H1 (cell line): Measurements from ENCODE around the gene BARX2. TPM values are rescaled to one million over a fixed set of nuclear protein-coding genes. Genes with fewer than 3 reads are reported as not detected.

Experiments
- ATF2 ChIP-seq: IDR thresholded peaks from 2 replicates; pipeline ENCODE4 v1.6.1; 2012; ENCODE audit warnings: low read length, inconsistent platforms
- CEBPB ChIP-seq: IDR thresholded peaks from 2 replicates; pipeline ENCODE4 v1.6.1; 2012; ENCODE audit warnings: low read depth, low read length
- CHD7 ChIP-seq: fragments of 300-600 bp; sonication (generic); IDR thresholded peaks from 2 replicates; pipeline ENCODE4 v1.7.1; 2012; ENCODE audit warnings: low read length, moderate library complexity, mild to moderate bottlenecking, inconsistent platforms; ENCODE audit not compliant: insufficient replicate concordance
- EP300 ChIP-seq, 2 experiments: IDR thresholded peaks; 1 replicate in 1 of 2; 2 replicates in 1 of 2; pipeline ENCODE4 v1.6.1; 2011 to 2012; ENCODE audit warnings: low read depth in 2 of 2, low read length in 2 of 2, mild to moderate bottlenecking in 2 of 2, borderline replicate concordance in 1 of 2, inconsistent platforms in 1 of 2, moderate library complexity in 1 of 2
- EZH2 ChIP-seq: fragments of 200-600 bp; sonication (generic); IDR thresholded peaks from 2 replicates; pipeline ENCODE4 v1.7.1; 2012; ENCODE audit warnings: low read depth, mild to moderate bottlenecking, moderate library complexity, low read length, inconsistent platforms; ENCODE audit not compliant: severe bottlenecking
- FOSL1 ChIP-seq: IDR thresholded peaks from 2 replicates; pipeline ENCODE4 v1.6.1; 2011; ENCODE audit warnings: mild to moderate bottlenecking, low read depth, low read length, moderate library complexity; ENCODE audit not compliant: insufficient read depth
- RAD21 ChIP-seq, 2 experiments: IDR thresholded peaks in 1 of 2; conservative IDR thresholded peaks in 1 of 2; 2 replicates each; pipeline ENCODE4 v1.6.1; 2011; ENCODE audit warnings: low read depth in 2 of 2, low read length in 2 of 2, improper control_type of control experiment in 1 of 2, inconsistent platforms in 1 of 2, mild to moderate bottlenecking in 1 of 2, moderate library complexity in 1 of 2
- polyA plus RNA-seq, 7 experiments: library from polyadenylated mRNA; depleted of rRNA in 3 of 7; stranded (reverse) in 5 of 7; unstranded in 2 of 7; fragments of >200 nt in 5 of 7; fragments of 200-250 nt in 2 of 7; gene quantifications; 1 replicate in 5 of 7; 2 replicates in 1 of 7; 4 replicates in 1 of 7; pipeline versions ENCODE4 v1.2.1 to v1.2.3, GENCODE V29; 2011 to 2013; ENCODE audit warnings: missing spikeins in 2 of 7, mixed read lengths in 2 of 7
- total RNA-seq: library from RNA; stranded (reverse); fragmentation: NEBNext Ultra II Directional; extraction: Animal tissue kit (Norgen Biotek cat#: 25700); gene quantifications from 2 replicates; pipeline ENCODE4 v1.2.1, GENCODE V29; 2021

BARX2 gene
- total and polyA plus RNA-seq, 2 of the 8 experiments (the other 6 are each of a cell fraction or from before 2014, with no cell fraction given), result not detected

- TF ChIP-seq CHD7 (no peak), FOSL1 (no peak), EP300 (IDR thresholded peaks at IDR 0.05; ENCODE audit: borderline replicate concordance in 1 of 2, low read depth in 2 of 2, low read length in 2 of 2) (no peak), ATF2 (no peak), EZH2 (no peak), RAD21 (IDR thresholded peaks at IDR 0.05 in 1 of 2, conservative IDR thresholded peaks at IDR 0.05 in 1 of 2; ENCODE audit: low read depth in 2 of 2, low read length in 2 of 2) (no peak), CEBPB (no peak)
Measured at GRCh38 chr11:129489249-129489648, 113.6 kb downstream of the BARX2 start (continued).
